Astrocyte (in vitro differentiated cells and primary cell): ENCODE results near the gene ZMYND19. TPM values are rescaled to one million over a fixed set of nuclear protein-coding genes. Genes with fewer than 3 reads are reported as not detected.
A peak's percentile ranks its signal among the peaks of the same experiment; 100 is the strongest.

Experiments used
- DNase-seq: peaks from one replicate; pipeline ENCODE4 v3.0.0-alpha.2; 2010; ENCODE audit warnings: low read depth
- FAIRE-seq: peaks from 2 replicates; lab custom pipeline; 2011; peaks lifted over from hg19 to GRCh38; lab: Jason Lieb, UNC
- H2AFZ ChIP-seq: 2 replicates; pipeline ENCODE4 v1.6.0; 2012; ENCODE audit warnings: low read depth, low read length, inconsistent platforms
- H3K27ac ChIP-seq: 2 replicates; pipeline ENCODE4 v1.5.1; 2011; ENCODE audit warnings: low read depth, low read length, inconsistent platforms
- H3K27me3 ChIP-seq: 2 replicates; pipeline ENCODE4 v1.6.0; 2011; ENCODE audit warnings: low read length, inconsistent platforms; ENCODE audit not compliant: insufficient read depth
- H3K36me3 ChIP-seq: 2 replicates; pipeline ENCODE4 v1.5.1; 2011; ENCODE audit warnings: low read length, inconsistent platforms; ENCODE audit not compliant: insufficient read depth
- H3K4me1 ChIP-seq: 2 replicates; pipeline ENCODE4 v1.5.1; 2011; ENCODE audit warnings: low read length, inconsistent platforms; ENCODE audit not compliant: insufficient read depth
- H3K4me2 ChIP-seq: 2 replicates; pipeline ENCODE4 v1.6.0; 2012; ENCODE audit warnings: low read length, inconsistent platforms
- H3K4me3 ChIP-seq: 2 replicates; pipeline ENCODE4 v1.5.1; 2011; ENCODE audit warnings: low read depth, mild to moderate bottlenecking, low read length, inconsistent platforms; ENCODE audit not compliant: insufficient read depth
- H3K79me2 ChIP-seq: 2 replicates; pipeline ENCODE4 v1.6.0; 2012; ENCODE audit warnings: mild to moderate bottlenecking, low read length, inconsistent platforms; ENCODE audit not compliant: insufficient read depth
- H3K9ac ChIP-seq: 2 replicates; pipeline ENCODE4 v1.6.0; 2012; ENCODE audit warnings: mild to moderate bottlenecking, low read length, inconsistent platforms
- H3K9me3 ChIP-seq: 2 replicates; pipeline ENCODE4 v1.5.1; 2012; ENCODE audit warnings: low read depth, mild to moderate bottlenecking, low read length, inconsistent platforms; ENCODE audit not compliant: insufficient read depth
- H4K20me1 ChIP-seq: 2 replicates; pipeline ENCODE4 v1.6.0; 2012; ENCODE audit warnings: low read length, inconsistent platforms; ENCODE audit not compliant: insufficient read depth
- H3K27ac Mint-ChIP-seq: one replicate; pipeline ENCODE4 v1.8.0; 2021; ENCODE audit warnings: mild to moderate bottlenecking, mixed read lengths; ENCODE audit not compliant: unreplicated experiment
- H3K27me3 Mint-ChIP-seq: one replicate; pipeline ENCODE4 v1.8.0; 2021; ENCODE audit warnings: low read depth, mixed read lengths; ENCODE audit not compliant: unreplicated experiment
- H3K36me3 Mint-ChIP-seq: one replicate; pipeline ENCODE4 v1.8.0; 2021; ENCODE audit warnings: low read depth, mixed read lengths; ENCODE audit not compliant: unreplicated experiment
- H3K4me1 Mint-ChIP-seq: one replicate; pipeline ENCODE4 v1.8.0; 2021; ENCODE audit warnings: low read depth, mixed read lengths; ENCODE audit not compliant: unreplicated experiment
- H3K4me3 Mint-ChIP-seq: one replicate; pipeline ENCODE4 v1.8.0; 2021; ENCODE audit warnings: mild to moderate bottlenecking, moderate library complexity, mixed read lengths; ENCODE audit not compliant: unreplicated experiment
- H3K9me3 Mint-ChIP-seq: one replicate; pipeline ENCODE4 v1.8.0; 2021; ENCODE audit warnings: mild to moderate bottlenecking, mixed read lengths; ENCODE audit not compliant: unreplicated experiment
- CTCF ChIP-seq: IDR thresholded peaks from 2 replicates; pipeline ENCODE4 v1.5.1; 2011; ENCODE audit warnings: low read depth, mild to moderate bottlenecking, inconsistent platforms, low read length, moderate library complexity; ENCODE audit not compliant: insufficient read depth
- EZH2 ChIP-seq: IDR thresholded peaks from 2 replicates; pipeline ENCODE4 v1.6.1; 2012; ENCODE audit warnings: mild to moderate bottlenecking, low read length, inconsistent platforms; ENCODE audit not compliant: insufficient read depth
- total RNA-seq: library from RNA; stranded (reverse); gene quantifications from 2 replicates; pipeline ENCODE4 v1.2.1, GENCODE V29; 2021

The ZMYND19 gene
- total RNA-seq, 1 donor from 2014 or later = 34.0 TPM

GRCh38 chr9:137604345-137605086 lies 14.2 kb upstream of the ZMYND19 start:
- Histone ChIP-seq H3K4me2 (peak overlapping the region; percentile 41), H2AFZ (no peak overlapping the region), H3K27ac (no peak overlapping the region), H3K9me3 (no peaks in the 10 kb centered on the region), H3K9ac (no peak overlapping the region), H3K36me3 (no peaks in the 10 kb centered on the region), H3K4me1 (peaks cover 16% of the 10 kb centered on the region), H3K79me2 (peaks cover 4% of the 10 kb centered on the region), H3K27me3 (no peaks in the 10 kb centered on the region), H3K4me3 (no peak overlapping the region), H4K20me1 (peaks cover 16% of the 10 kb centered on the region)
- no peak for DNase-seq
- H3K36me3 Mint-ChIP-seq = peaks cover 2% of the 10 kb centered on the region
- H3K4me3 Mint-ChIP-seq = peak overlapping the region; percentile 60
- peak overlapping the region; percentile 47 for H3K27ac Mint-ChIP-seq
- no peaks in the 10 kb centered on the region for H3K9me3 Mint-ChIP-seq
- TF ChIP-seq EZH2 = no peak
- TF ChIP-seq CTCF = no peak
- no peak for FAIRE-seq
- H3K27me3 Mint-ChIP-seq = no peaks in the 10 kb centered on the region
- H3K4me1 Mint-ChIP-seq = peaks cover 7% of the 10 kb centered on the region

- H3K36me3 ChIP-seq = no peaks in the 10 kb centered on the region
- Mint-ChIP-seq H3K36me3 (peaks cover 2% of the 10 kb centered on the region), H3K4me3 (peak overlapping the region; percentile 60), H3K9me3 (no peaks in the 10 kb centered on the region), H3K27me3 (no peaks in the 10 kb centered on the region), H3K27ac (peak overlapping the region; percentile 47), H3K4me1 (peaks cover 7% of the 10 kb centered on the region)
- H2AFZ ChIP-seq = no peak overlapping the region
- DNase-seq (no peak), FAIRE-seq (no peak)
- no peak overlapping the region for H3K4me3 ChIP-seq
- H3K27ac ChIP-seq = no peak overlapping the region
- H3K9me3 ChIP-seq = no peaks in the 10 kb centered on the region
- TF ChIP-seq CTCF (no peak), EZH2 (no peak)
- H3K9ac ChIP-seq = no peak overlapping the region
- no peaks in the 10 kb centered on the region for H3K27me3 ChIP-seq
- H3K79me2 ChIP-seq = peaks cover 4% of the 10 kb centered on the region
- no peak overlapping the region for H3K4me2 ChIP-seq
- H3K4me1 ChIP-seq = peaks cover 16% of the 10 kb centered on the region
- peaks cover 16% of the 10 kb centered on the region for H4K20me1 ChIP-seq
These were observed 13.6 kb upstream of the ZMYND19 start for GRCh38 chr9:137603879-137604278.

- no peak overlapping the region for H3K27ac ChIP-seq
- no peak for DNase-seq
- H3K36me3 ChIP-seq = no peaks in the 10 kb centered on the region
- H3K27ac Mint-ChIP-seq = peak overlapping the region; percentile 48
- peak overlapping the region; percentile 54 for H3K4me3 Mint-ChIP-seq
- no peak overlapping the region for H2AFZ ChIP-seq
- no peaks in the 10 kb centered on the region for H3K27me3 ChIP-seq
- TF ChIP-seq EZH2 (no peak), CTCF (no peak)
- peaks cover 2% of the 10 kb centered on the region for H3K36me3 Mint-ChIP-seq
- FAIRE-seq = no peak
- peaks cover 4% of the 10 kb centered on the region for H3K79me2 ChIP-seq
- no peaks in the 10 kb centered on the region for H3K9me3 Mint-ChIP-seq
- H3K4me3 ChIP-seq = no peak overlapping the region
- peaks cover 15% of the 10 kb centered on the region for H4K20me1 ChIP-seq
- peaks cover 16% of the 10 kb centered on the region for H3K4me1 ChIP-seq
- no peaks in the 10 kb centered on the region for H3K9me3 ChIP-seq
- peaks cover 7% of the 10 kb centered on the region for H3K4me1 Mint-ChIP-seq
- no peak overlapping the region for H3K9ac ChIP-seq
- H3K27me3 Mint-ChIP-seq = peaks cover 6% of the 10 kb centered on the region
- no peak overlapping the region for H3K4me2 ChIP-seq
These were observed 12.3 kb upstream of the ZMYND19 start for GRCh38 chr9:137602661-137603060.
